ENCODE results near the gene PALM2AKAP2.
A peak's percentile ranks its signal among the peaks of the same experiment; 100 is the strongest.

PALM2AKAP2 gene

DNA sequence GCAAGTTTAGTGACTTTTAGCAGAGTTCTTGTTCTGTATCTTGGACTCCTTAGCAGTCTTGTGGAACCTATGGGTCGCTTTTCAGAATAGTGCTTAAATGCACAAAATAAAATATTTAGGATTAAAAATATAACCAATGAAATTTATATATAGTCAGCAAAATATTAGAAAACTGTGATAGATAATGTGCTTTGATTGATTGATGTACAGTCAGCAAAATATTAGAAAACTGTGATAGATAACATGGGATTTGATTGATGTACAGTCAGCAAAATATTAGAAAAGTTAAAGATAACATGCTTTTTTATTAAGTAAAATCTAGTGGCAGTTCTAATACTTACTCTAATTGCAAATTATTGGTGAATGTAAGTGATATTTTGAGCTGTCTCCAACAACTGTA, 16.1 kb downstream of the PALM2AKAP2 start:
- in situ Hi-C loops (cut with HindIII; ENCODE audit: low sequenced_read_pairs) = no loop called here
- no peak for DNase-seq (ENCODE audit: low read depth, low spot score)
- TF ChIP-seq, protein P1, sequence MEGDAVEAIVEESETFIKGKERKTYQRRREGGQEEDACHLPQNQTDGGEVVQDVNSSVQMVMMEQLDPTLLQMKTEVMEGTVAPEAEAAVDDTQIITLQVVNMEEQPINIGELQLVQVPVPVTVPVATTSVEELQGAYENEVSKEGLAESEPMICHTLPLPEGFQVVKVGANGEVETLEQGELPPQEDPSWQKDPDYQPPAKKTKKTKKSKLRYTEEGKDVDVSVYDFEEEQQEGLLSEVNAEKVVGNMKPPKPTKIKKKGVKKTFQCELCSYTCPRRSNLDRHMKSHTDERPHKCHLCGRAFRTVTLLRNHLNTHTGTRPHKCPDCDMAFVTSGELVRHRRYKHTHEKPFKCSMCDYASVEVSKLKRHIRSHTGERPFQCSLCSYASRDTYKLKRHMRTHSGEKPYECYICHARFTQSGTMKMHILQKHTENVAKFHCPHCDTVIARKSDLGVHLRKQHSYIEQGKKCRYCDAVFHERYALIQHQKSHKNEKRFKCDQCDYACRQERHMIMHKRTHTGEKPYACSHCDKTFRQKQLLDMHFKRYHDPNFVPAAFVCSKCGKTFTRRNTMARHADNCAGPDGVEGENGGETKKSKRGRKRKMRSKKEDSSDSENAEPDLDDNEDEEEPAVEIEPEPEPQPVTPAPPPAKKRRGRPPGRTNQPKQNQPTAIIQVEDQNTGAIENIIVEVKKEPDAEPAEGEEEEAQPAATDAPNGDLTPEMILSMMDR (IDR thresholded peaks at IDR 0.05; ENCODE audit: low read depth, low read length) = no peak
- no peak overlapping the region for H3K4me3 ChIP-seq (ENCODE audit: low read depth, low read length)

DNA sequence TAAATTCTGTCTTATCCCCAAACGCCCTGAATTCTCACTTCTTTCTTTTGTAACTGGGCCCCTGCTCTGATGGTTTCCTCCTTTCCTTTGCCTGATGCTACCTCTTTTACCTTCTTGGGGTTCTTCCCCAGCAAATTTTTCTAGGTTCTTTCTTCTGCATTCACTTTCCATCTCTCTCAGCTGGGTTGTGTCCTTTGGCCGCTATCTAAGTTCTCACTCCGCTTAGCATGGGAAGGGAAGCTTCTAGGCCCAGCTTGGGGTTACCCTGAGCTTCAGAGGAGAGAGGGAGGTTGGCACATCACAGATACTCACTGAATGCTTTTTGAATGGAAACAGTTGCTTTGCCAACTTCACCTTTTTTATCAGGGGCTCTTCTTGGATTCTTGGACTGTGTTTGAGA, 17.0 kb downstream of the PALM2AKAP2 start:
- TF ChIP-seq, protein P1 (IDR thresholded peaks at IDR 0.05; ENCODE audit: low read depth, low read length) = no peak
- no peak for DNase-seq (ENCODE audit: low read depth, low spot score)
- in situ Hi-C loops (cut with HindIII; ENCODE audit: low sequenced_read_pairs) = no loop called here
- no peak overlapping the region for H3K4me3 ChIP-seq (ENCODE audit: low read depth, low read length)

DNA sequence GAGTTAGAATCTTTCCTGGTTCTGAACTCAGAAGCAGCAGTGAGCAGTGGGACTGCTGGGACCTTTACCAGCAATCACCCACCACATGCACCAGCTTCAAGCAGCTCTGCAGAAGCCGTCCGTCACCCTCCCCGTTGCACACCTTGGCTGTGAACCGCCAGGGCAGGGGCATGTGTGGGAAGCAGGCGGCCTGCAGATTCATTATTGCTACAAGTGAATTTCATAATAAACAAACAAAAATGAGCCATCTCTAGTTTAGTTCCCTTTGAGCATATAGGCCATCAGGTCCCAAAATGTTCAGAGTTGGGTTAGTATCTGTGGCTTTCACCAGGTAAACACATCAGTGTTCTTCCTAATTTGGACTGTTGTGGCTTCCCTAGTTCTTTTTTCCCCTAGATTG, 17.5 kb downstream of the PALM2AKAP2 start:
- DNase-seq (ENCODE audit: low read depth, low spot score) = no peak
- TF ChIP-seq, protein P1 (IDR thresholded peaks at IDR 0.05; ENCODE audit: low read depth, low read length) = no peak
- no peak overlapping the region for H3K4me3 ChIP-seq (ENCODE audit: low read depth, low read length)
- in situ Hi-C loops (cut with HindIII; ENCODE audit: low sequenced_read_pairs) = no loop called here

DNA sequence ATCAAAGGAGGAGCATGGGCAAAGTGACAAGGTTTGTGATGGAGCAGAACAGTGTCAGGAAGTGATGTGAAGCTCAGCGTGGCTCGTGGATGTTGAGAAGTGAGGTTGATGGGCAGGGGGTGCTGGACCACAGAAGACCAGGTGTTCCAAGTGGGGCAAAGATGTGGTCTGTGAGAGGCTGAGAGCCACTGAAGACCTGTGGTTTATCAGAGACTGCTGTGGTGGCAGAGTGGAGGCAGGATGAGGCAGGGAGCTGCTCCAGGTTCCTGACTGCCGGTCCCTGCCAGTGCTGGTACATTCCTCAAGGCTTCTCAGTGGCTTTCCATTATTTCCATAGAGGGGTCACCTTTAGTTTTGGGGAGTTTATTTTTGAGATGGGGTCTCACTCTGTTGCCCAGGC, 19.1 kb downstream of the PALM2AKAP2 start:
- H3K4me3 ChIP-seq (ENCODE audit: low read depth, low read length) = no peak overlapping the region
- TF ChIP-seq, protein P1 (IDR thresholded peaks at IDR 0.05; ENCODE audit: low read depth, low read length) = no peak
- in situ Hi-C loops (cut with HindIII; ENCODE audit: low sequenced_read_pairs) = no loop called here
- DNase-seq (ENCODE audit: low read depth, low spot score) = no peak

DNA sequence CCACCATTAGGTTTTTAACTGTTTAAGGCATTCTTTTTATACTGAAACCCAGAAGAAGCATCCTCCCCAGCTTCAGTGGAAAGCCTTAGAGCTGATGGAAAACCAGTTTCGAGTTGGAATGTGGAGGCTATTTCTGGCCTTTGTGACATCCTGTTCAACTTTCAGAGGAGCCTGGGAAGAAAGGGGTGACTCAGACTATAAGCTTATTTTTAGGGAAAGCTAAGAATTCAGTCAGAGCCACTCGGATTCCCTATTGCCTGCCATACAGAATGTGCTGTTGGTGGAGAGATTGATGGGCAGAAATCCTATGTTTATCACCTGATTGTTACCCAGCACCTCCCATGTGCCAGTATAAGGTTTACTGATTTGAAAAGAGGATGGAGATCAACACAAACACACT, 19.8 kb downstream of the PALM2AKAP2 start:
- H3K4me3 ChIP-seq (ENCODE audit: low read depth, low read length) = no peak overlapping the region
- DNase-seq (ENCODE audit: low read depth, low spot score) = peak; percentile 69
- in situ Hi-C loops (cut with HindIII; ENCODE audit: low sequenced_read_pairs) = no loop called here
- TF ChIP-seq, protein P1 (IDR thresholded peaks at IDR 0.05; ENCODE audit: low read depth, low read length) = no peak

DNA sequence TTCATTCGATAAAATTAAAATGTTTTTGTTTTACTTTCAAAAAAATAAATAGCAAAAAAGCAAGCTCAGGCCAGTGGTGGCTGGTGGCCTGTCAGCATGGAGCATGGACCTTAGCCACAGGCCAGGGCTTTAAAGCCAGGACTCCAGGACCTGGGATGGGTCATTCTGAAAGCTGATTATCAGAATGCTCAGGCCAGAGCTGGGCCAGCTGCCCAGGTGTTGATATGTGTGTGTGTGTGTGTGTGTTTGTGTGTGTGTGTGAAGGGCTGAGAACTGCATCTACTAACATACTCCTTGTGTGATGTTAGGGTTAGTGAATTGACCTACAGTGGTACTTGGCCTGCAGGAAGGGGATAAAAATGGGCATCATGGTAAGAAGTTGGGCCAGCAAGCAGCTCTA, 21.5 kb downstream of the PALM2AKAP2 start:
- no peak overlapping the region for H3K4me3 ChIP-seq (ENCODE audit: low read depth, low read length)
- TF ChIP-seq, protein P1 (IDR thresholded peaks at IDR 0.05; ENCODE audit: low read depth, low read length) = no peak
- in situ Hi-C loops (cut with HindIII; ENCODE audit: low sequenced_read_pairs) = no loop called here
- DNase-seq (ENCODE audit: low read depth, low spot score) = no peak

DNA sequence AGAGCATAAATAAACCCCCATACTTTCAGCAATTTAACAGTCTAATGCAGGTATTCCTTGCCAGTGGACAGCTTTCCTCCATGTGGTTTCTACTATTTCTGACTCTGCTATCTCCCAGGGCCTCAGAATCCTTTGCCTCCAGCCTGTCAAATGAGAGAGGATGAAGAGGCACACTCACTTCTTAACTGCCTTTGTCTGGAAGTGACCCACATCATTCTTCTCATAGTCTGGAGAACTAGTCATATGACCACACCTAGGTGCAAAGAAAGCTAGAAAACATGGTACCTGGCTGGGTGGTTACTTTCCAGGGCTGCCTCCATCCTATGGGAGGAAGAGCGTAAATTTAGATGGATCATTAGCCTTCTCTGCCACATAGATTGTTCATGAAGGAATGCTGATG, 22.5 kb downstream of the PALM2AKAP2 start:
- no peak for DNase-seq (ENCODE audit: low read depth, low spot score)
- in situ Hi-C loops (cut with HindIII; ENCODE audit: low sequenced_read_pairs) = no loop called here
- TF ChIP-seq, protein P1 (IDR thresholded peaks at IDR 0.05; ENCODE audit: low read depth, low read length) = no peak
- H3K4me3 ChIP-seq (ENCODE audit: low read depth, low read length) = no peak overlapping the region
